T-helper 1 cell treated with Interleukin-12 subunit alpha and Interleukin-12 subunit beta and Interleukin-4 antibody, amounts not matched to agents 30 μg/mL and 1 μg/mL, for 36 hours (primary cell): Measurements from ENCODE around the gene GSTM3.
"Not testable (repeated sequence)": the region's sequence is repeated elsewhere in the genome, so short reads cannot be mapped to it uniquely, and the experiment has no call there.

Experiments
- H3K27ac Mint-ChIP-seq: one replicate; pipeline ENCODE4 v1.8.0; 2021; ENCODE audit warnings: mild to moderate bottlenecking, mixed read lengths
- H3K27me3 Mint-ChIP-seq: one replicate; pipeline ENCODE4 v1.8.0; 2021; ENCODE audit warnings: low read depth, mixed read lengths
- H3K36me3 Mint-ChIP-seq: one replicate; pipeline ENCODE4 v1.8.0; 2021; ENCODE audit warnings: low read depth, mixed read lengths
- H3K4me1 Mint-ChIP-seq: one replicate; pipeline ENCODE4 v1.8.0; 2021; ENCODE audit warnings: low read depth, mixed read lengths
- H3K4me3 Mint-ChIP-seq: one replicate; pipeline ENCODE4 v1.8.0; 2021; ENCODE audit warnings: mild to moderate bottlenecking, moderate library complexity, mixed read lengths
- H3K9me3 Mint-ChIP-seq: one replicate; pipeline ENCODE4 v1.8.0; 2021; ENCODE audit warnings: mixed read lengths

GSTM3 gene

GRCh38 chr1:109687641-109688499 lies 53.0 kb downstream of the GSTM3 start, which contains the start of gene GSTM1:
Gene GSTM1 (plus strand): TSS chr1:109687817. CDS start chr1:109687874, 57 bp downstream.
- Mint-ChIP-seq H3K9me3 (peaks cover 10% of the 10 kb centered on the region), H3K4me1 (peaks cover 20% of the 10 kb centered on the region), H3K36me3 (peaks cover 20% of the 10 kb centered on the region), H3K4me3 (peak within 1 kb of the TSS; percentile 91), H3K27me3 (no peaks in the 10 kb centered on the region), H3K27ac (peak within 1 kb of the TSS; percentile 91)

DNA sequence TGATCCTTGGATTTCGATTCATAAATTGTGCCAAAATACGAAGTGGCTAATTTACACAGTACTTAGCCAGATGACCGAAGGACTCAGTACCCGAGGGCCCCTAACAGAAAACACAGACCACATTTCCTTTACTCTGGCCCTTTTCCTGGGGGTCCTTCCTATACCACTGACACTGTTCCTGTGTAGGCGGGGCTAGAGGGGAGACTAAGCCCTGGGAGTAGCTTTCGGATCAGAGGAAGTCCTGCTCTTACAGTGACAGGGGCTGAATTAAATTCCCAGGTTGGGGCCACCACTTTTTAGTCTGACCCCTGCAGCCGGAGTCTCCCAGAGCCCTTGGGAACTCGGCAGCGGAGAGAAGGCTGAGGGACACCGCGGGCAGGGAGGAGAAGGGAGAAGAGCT lies 53.7 kb downstream of the GSTM3 start:
- Mint-ChIP-seq H3K4me1 (peaks cover 20% of the 10 kb centered on the region), H3K36me3 (peaks cover 20% of the 10 kb centered on the region), H3K4me3 (peak overlapping the region; percentile 91), H3K27ac (peak overlapping the region; percentile 91)
- H3K27me3 Mint-ChIP-seq, H3K9me3 Mint-ChIP-seq: not testable (repeated sequence)

- H3K9me3 Mint-ChIP-seq, H3K27me3 Mint-ChIP-seq, H3K4me3 Mint-ChIP-seq, H3K27ac Mint-ChIP-seq: not testable (repeated sequence)
- Mint-ChIP-seq H3K4me1 (peaks cover 18% of the 10 kb centered on the region), H3K36me3 (peaks cover 20% of the 10 kb centered on the region)
Observed at GRCh38 chr1:109685890-109686289, 54.9 kb downstream of the GSTM3 start.

DNA sequence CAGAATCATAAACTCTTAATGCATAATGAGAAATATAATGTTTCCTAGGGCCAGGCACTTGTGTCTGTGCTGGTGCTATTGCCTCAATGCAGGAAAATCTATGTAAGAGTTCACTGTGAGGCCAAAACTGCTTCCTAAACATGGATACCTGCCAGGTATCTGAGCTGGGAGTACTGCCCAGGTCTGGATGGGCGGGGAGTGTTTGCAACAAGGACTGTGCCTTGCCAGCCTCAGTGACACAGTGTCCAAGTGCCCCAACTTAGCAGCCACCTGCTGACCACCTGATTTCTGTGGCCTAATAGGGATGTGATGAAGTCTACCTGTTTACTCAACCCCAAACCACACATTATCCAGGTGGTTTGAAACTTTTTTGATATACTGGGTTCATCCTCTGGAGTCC lies 55.4 kb downstream of the GSTM3 start:
- not testable (repeated sequence) for H3K4me3 Mint-ChIP-seq, H3K9me3 Mint-ChIP-seq, H3K27me3 Mint-ChIP-seq

DNA sequence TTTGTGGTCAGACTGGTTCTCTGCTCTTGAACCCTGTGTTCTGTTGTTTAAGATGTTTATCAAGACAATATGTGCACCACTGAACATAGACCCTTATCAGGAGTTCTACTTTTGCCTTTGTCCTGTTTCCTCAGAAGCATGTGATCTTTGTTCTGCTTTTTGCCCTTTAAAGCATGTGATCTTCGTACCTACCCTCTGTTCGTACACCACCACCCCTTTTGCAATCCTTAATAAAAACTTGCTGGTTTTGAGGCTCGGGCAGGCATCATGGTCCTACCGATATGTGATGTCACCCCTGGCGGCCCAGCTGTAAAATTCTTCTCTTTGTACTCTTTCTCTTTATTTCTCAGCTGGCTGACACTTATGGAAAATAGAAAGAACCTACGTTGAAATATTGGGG lies 56.1 kb downstream of the GSTM3 start:
- H3K9me3 Mint-ChIP-seq, H3K27ac Mint-ChIP-seq, H3K4me3 Mint-ChIP-seq, H3K27me3 Mint-ChIP-seq: not testable (repeated sequence)
- H3K4me1 Mint-ChIP-seq, result peaks cover 17% of the 10 kb centered on the region
- peaks cover 13% of the 10 kb centered on the region for H3K36me3 Mint-ChIP-seq

More for the DNA sequence above, 55.4 kb downstream of the GSTM3 start:
- H3K27ac Mint-ChIP-seq, result not testable (repeated sequence)
- Mint-ChIP-seq H3K4me1 (peaks cover 18% of the 10 kb centered on the region), H3K36me3 (peaks cover 16% of the 10 kb centered on the region)
